SU-DHL-6 (cell line): Measurements from ENCODE around the gene SERINC5.
A peak's percentile ranks its signal among the peaks of the same experiment; 100 is the strongest.

Experiments used
- H2AFZ ChIP-seq: fragments of 200-600 bp; sonication (generic); 2 replicates; pipeline ENCODE4 v1.6.1; 2014; ENCODE audit warnings: low read depth, mild to moderate bottlenecking, moderate library complexity, mixed read lengths, antibody characterized with exemption, low read length; ENCODE audit not compliant: severe bottlenecking
- H3F3A ChIP-seq: fragments of 200-600 bp; shearing (Covaris generic); 2 replicates; pipeline ENCODE4 v1.6.0; 2016; ENCODE audit warnings: antibody characterized with exemption, mild to moderate bottlenecking; ENCODE audit not compliant: insufficient read depth
- H3K27ac ChIP-seq: fragments of 200-600 bp; sonication (generic); 2 replicates; pipeline ENCODE4 v1.5.1; 2016; ENCODE audit warnings: low read depth, mild to moderate bottlenecking, low read length, moderate library complexity, mixed read lengths
- H3K27me3 ChIP-seq: fragments of 200-600 bp; sonication (generic), shearing (Covaris generic); 2 replicates; pipeline ENCODE4 v1.6.0; 2014; ENCODE audit warnings: mild to moderate bottlenecking, low read length
- H3K36me3 ChIP-seq: fragments of 200-600 bp; sonication (generic); 2 replicates; pipeline ENCODE4 v1.6.1; 2014; ENCODE audit warnings: mild to moderate bottlenecking, low read length, mixed read lengths
- H3K4me2 ChIP-seq: fragments of 300-600, 200-600 bp; shearing (Covaris generic), sonication (generic); 2 replicates; pipeline ENCODE4 v1.6.0; 2014; ENCODE audit warnings: low read length, low read depth, mild to moderate bottlenecking; ENCODE audit not compliant: poor library complexity, severe bottlenecking
- H3K4me3 ChIP-seq: fragments of 200-600 bp; sonication (generic); 2 replicates; pipeline ENCODE4 v1.5.1; 2014; ENCODE audit warnings: antibody characterized with exemption, low read length, mild to moderate bottlenecking, mixed read lengths; ENCODE audit not compliant: insufficient read depth, poor library complexity, severe bottlenecking
- H3K79me2 ChIP-seq: fragments of 200-600 bp; sonication (generic); 2 replicates; pipeline ENCODE4 v1.6.1; 2014; ENCODE audit warnings: mild to moderate bottlenecking, low read length, moderate library complexity; ENCODE audit not compliant: insufficient read depth
- H3K9ac ChIP-seq: fragments of 200-600 bp; sonication (generic); 2 replicates; pipeline ENCODE4 v1.7.0; 2014; ENCODE audit warnings: mild to moderate bottlenecking, low read length
- H3K9me2 ChIP-seq: fragments of 200-600 bp; sonication (generic); replicated peaks from 2 replicates; pipeline ENCODE4 v1.6.1; 2014; ENCODE audit warnings: low read length; ENCODE audit not compliant: insufficient read depth
- H3K9me3 ChIP-seq: fragments of 200-600 bp; sonication (generic); 2 replicates; pipeline ENCODE4 v1.6.1; 2014; ENCODE audit warnings: low read length, mixed read lengths; ENCODE audit not compliant: insufficient read depth
- H4K20me1 ChIP-seq: fragments of 200-600 bp; sonication (generic); 2 replicates; pipeline ENCODE4 v1.6.1; 2014; ENCODE audit warnings: low read depth, mild to moderate bottlenecking, antibody characterized with exemption, low read length, moderate library complexity, mixed read lengths
- CTCF ChIP-seq: fragments of 200-600 bp; sonication (generic); IDR thresholded peaks from one replicate; pipeline ENCODE4 v1.5.1; 2017; ENCODE audit warnings: antibody characterized with exemption, mild to moderate bottlenecking, low read length, moderate library complexity; ENCODE audit not compliant: insufficient read depth, poor library complexity, severe bottlenecking
- EZH2phosphoT487 ChIP-seq: fragments of 200-600 bp; sonication (generic), shearing (Covaris generic); conservative IDR thresholded peaks from 2 replicates; pipeline ENCODE4 v1.6.1; 2018; ENCODE audit warnings: mild to moderate bottlenecking, antibody characterized with exemption, low read length, moderate library complexity, mixed read lengths

The SERINC5 gene

GRCh38 chr5:80237243-80237642 lies 18.6 kb downstream of the SERINC5 start:
- TF ChIP-seq EZH2phosphoT487: no peak
- Histone ChIP-seq H3K4me3 (no peak overlapping the region), H2AFZ (no peak overlapping the region), H3F3A (peaks cover 66% of the 10 kb centered on the region), H3K4me2 (peak overlapping the region; percentile 80), H3K9me2 (no peaks in the 10 kb centered on the region), H3K9me3 (no peaks in the 10 kb centered on the region), H3K36me3 (peaks cover 24% of the 10 kb centered on the region), H3K79me2 (peaks cover 94% of the 10 kb centered on the region), H4K20me1 (no peaks in the 10 kb centered on the region; the same call in 1 of the 2 replicates), H3K9ac (no peak overlapping the region), H3K27ac (peak overlapping the region; percentile 95), H3K27me3 (no peaks in the 10 kb centered on the region)

DNA sequence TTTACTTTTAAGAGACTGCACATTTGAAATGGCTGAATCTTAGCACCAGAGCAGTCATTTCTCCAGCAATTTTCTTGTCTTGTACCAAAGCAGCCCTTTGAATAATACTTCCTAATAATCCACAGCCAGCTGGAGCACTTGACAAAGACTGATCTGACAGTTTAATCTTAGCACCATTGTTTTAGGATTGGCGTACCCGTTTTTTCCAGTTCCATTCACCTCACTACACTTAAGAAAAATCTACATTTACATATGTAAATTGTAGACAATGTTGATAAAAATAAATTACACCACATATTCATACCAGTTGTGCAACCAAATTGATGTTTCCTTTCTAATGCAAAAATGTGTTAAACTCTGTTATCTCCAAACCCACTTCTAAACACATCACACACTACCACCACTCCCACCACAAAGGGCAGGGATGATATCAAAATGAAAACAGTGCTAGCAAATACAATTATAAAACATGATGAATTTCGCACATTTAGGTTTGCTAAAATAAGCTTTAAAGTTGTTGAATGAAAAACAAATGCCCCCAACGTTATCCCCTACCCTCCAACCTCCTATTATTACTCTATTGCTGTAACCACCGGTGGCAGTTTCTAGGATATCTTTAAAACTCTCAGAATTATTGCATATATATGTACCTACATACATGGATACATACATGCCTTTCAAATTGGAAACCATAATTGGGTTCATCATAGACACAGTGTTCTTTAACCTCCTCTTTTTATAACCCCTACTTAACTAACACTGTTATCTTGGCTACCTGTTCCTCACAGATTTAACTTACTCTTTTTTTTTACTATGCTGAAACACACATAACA lies 21.5 kb downstream of the SERINC5 start:
- Histone ChIP-seq H4K20me1 (no peaks in the 10 kb centered on the region; the same call in 1 of the 2 replicates), H3K36me3 (peaks cover 13% of the 10 kb centered on the region), H3K4me3 (no peak overlapping the region), H3K9me3 (no peaks in the 10 kb centered on the region), H3K9ac (no peak overlapping the region), H3K27me3 (no peaks in the 10 kb centered on the region), H3K4me2 (peak overlapping the region; percentile 26), H3K27ac (peak overlapping the region; percentile 62), H2AFZ (no peak overlapping the region), H3K9me2 (no peaks in the 10 kb centered on the region), H3K79me2 (peaks cover 100% of the 10 kb centered on the region), H3F3A (peaks cover 43% of the 10 kb centered on the region)
- TF ChIP-seq CTCF (no peak), EZH2phosphoT487 (no peak)

DNA sequence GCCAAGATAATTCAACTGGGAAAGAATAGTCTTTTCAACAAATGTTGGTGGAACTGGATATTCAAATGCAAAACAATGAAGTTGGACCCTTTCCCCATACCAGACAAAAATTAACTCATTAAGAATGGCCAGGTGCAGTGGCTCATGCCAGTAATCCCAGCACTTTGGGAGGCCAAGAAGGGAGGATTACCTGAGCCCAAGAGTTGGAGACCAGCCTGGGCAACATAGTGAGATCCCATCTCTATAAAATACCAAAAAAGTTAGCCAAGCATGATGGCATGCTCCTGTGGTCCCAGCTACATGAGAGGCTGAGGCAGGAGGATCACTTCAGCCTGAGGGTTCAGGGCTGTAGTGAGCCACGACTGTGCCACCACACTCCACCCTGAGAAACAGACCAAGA lies 24.2 kb downstream of the SERINC5 start:
- Histone ChIP-seq H3K9me2 (no peaks in the 10 kb centered on the region), H3K79me2 (peaks cover 98% of the 10 kb centered on the region), H3K27me3 (no peaks in the 10 kb centered on the region), H3K4me3 (no peak overlapping the region), H2AFZ (no peak overlapping the region), H3K36me3 (peaks cover 13% of the 10 kb centered on the region), H3K9ac (no peak overlapping the region), H3F3A (peaks cover 44% of the 10 kb centered on the region), H4K20me1 (no peaks in the 10 kb centered on the region; the same call in 1 of the 2 replicates), H3K27ac (peak overlapping the region; percentile 79; the same call in 1 of the 2 replicates), H3K4me2 (peak overlapping the region; percentile 64), H3K9me3 (no peaks in the 10 kb centered on the region)
- no peak for TF ChIP-seq CTCF
- TF ChIP-seq EZH2phosphoT487: no peak

DNA sequence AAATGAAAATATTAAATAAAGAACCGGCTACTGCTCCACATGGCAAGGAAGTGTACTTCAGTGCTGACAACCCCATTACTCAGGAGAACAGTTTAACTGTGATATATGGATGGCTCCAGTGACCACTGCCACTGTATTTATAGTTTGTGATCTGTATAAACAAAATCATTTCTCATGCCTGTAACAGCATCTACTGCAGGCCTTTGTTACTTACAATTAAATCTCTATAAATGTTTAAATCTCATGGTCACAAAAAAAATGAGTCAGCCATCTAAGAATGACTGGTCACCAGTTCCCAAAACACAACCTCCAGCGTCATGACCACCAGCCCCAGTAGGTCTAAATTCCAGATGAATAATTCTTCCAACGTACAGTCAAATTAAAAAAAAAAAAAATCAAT lies 24.6 kb downstream of the SERINC5 start:
- H3K79me2 ChIP-seq: peaks cover 98% of the 10 kb centered on the region
- no peaks in the 10 kb centered on the region for H3K9me2 ChIP-seq
- no peak overlapping the region for H3K4me3 ChIP-seq
- H3K27ac ChIP-seq: peak overlapping the region; percentile 79
- no peak overlapping the region for H2AFZ ChIP-seq
- H3K9ac ChIP-seq: peak overlapping the region; percentile 25
- H4K20me1 ChIP-seq: no peaks in the 10 kb centered on the region; the same call in 1 of the 2 replicates
- H3K4me2 ChIP-seq: peak overlapping the region; percentile 64
- H3K9me3 ChIP-seq: no peaks in the 10 kb centered on the region
- TF ChIP-seq CTCF (no peak), EZH2phosphoT487 (no peak)
- H3F3A ChIP-seq: peaks cover 47% of the 10 kb centered on the region
- H3K27me3 ChIP-seq: no peaks in the 10 kb centered on the region
- peaks cover 13% of the 10 kb centered on the region for H3K36me3 ChIP-seq
